ENCODE data around the gene RC3H1. TPM values are rescaled to one million over a fixed set of nuclear protein-coding genes. Genes with fewer than 3 reads are reported as not detected.

RC3H1 gene
- total and polyA plus RNA-seq, 9 of the 15 experiments (the other 6 are each of a cell fraction or from before 2014, with no cell fraction given): 2.4 to 31.7 (median 12.4) TPM

DNA sequence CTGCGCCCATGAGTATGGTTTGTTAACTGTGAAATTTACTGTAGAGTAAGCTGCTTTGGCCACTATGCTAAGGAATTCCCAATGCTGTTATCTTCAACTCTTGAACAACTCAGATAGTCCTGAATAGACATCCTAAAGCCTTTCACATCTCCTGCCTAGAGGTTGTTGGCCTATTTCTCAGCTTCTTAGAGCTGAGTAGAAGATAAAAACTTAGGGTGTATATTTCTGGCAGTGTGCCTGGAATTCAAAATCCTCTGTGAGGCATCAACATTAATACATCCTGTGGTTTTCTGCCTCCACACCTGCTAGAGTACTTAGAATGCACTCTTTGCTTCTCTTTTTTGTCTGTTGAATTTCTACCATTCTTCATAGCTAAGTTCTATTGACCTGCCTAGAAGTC, 45.8 kb upstream of the RC3H1 start (continued):
- no peak for TF ChIP-seq ZNF232 (CRISPR knock-in tag; IDR thresholded peaks at IDR 0.05)
- TF ChIP-seq, protein P1, sequence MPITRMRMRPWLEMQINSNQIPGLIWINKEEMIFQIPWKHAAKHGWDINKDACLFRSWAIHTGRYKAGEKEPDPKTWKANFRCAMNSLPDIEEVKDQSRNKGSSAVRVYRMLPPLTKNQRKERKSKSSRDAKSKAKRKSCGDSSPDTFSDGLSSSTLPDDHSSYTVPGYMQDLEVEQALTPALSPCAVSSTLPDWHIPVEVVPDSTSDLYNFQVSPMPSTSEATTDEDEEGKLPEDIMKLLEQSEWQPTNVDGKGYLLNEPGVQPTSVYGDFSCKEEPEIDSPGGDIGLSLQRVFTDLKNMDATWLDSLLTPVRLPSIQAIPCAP (CRISPR knock-in tag; IDR thresholded peaks at IDR 0.05; ENCODE audit: borderline replicate concordance): no peak
- TF ChIP-seq MCM2 (IDR thresholded peaks at IDR 0.05; ENCODE audit: low read depth): no peak
- no peak for TF ChIP-seq KLF6 (CRISPR knock-in tag; IDR thresholded peaks at IDR 0.05; ENCODE audit: borderline replicate concordance)
- TF ChIP-seq, protein P2, sequence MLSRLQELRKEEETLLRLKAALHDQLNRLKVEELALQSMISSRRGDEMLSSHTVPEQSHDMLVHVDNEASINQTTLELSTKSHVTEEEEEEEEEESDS (CRISPR knock-in tag; IDR thresholded peaks at IDR 0.05): no peak
- no peak for TF ChIP-seq NFYB (IDR thresholded peaks at IDR 0.05; ENCODE audit: extremely low read depth, insufficient read length)
- TF ChIP-seq SLC30A9 (CRISPR knock-in tag; IDR thresholded peaks at IDR 0.05): no peak
- TF ChIP-seq, protein P3, sequence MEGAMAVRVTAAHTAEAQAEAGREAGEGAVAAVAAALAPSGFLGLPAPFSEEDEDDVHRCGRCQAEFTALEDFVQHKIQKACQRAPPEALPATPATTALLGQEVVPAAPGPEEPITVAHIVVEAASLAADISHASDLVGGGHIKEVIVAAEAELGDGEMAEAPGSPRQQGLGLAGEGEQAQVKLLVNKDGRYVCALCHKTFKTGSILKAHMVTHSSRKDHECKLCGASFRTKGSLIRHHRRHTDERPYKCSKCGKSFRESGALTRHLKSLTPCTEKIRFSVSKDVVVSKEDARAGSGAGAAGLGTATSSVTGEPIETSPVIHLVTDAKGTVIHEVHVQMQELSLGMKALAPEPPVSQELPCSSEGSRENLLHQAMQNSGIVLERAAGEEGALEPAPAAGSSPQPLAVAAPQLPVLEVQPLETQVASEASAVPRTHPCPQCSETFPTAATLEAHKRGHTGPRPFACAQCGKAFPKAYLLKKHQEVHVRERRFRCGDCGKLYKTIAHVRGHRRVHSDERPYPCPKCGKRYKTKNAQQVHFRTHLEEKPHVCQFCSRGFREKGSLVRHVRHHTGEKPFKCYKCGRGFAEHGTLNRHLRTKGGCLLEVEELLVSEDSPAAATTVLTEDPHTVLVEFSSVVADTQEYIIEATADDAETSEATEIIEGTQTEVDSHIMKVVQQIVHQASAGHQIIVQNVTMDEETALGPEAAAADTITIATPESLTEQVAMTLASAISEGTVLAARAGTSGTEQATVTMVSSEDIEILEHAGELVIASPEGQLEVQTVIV (CRISPR knock-in tag; IDR thresholded peaks at IDR 0.05; ENCODE audit: borderline replicate concordance): no peak
- 0 out of 4 replicates have a peak, but pooled peaks of 1 of the 2 experiments have one; percentile 19 for TF ChIP-seq SRF (CRISPR knock-in tag; IDR thresholded peaks at IDR 0.05)
- TF ChIP-seq, protein P4, sequence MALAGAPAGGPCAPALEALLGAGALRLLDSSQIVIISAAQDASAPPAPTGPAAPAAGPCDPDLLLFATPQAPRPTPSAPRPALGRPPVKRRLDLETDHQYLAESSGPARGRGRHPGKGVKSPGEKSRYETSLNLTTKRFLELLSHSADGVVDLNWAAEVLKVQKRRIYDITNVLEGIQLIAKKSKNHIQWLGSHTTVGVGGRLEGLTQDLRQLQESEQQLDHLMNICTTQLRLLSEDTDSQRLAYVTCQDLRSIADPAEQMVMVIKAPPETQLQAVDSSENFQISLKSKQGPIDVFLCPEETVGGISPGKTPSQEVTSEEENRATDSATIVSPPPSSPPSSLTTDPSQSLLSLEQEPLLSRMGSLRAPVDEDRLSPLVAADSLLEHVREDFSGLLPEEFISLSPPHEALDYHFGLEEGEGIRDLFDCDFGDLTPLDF (CRISPR knock-in tag; IDR thresholded peaks at IDR 0.05): no peak
- TF ChIP-seq MCM3 (IDR thresholded peaks at IDR 0.05): no peak
- TF ChIP-seq TRIM24 (IDR thresholded peaks at IDR 0.05): no peak
- TF ChIP-seq ZBED1 (IDR thresholded peaks at IDR 0.05): no peak
- TF ChIP-seq MAFF (IDR thresholded peaks at IDR 0.05; ENCODE audit: low read length): no peak
- TF ChIP-seq ZEB2 (IDR thresholded peaks at IDR 0.05): 0 out of 2 replicates have a peak, but pooled peaks have one; percentile 31
- no peak for TF ChIP-seq BCOR (IDR thresholded peaks at IDR 0.05)
- TF ChIP-seq NFIC (IDR thresholded peaks at IDR 0.05): peak; percentile 77
- TF ChIP-seq CTBP1 (IDR thresholded peaks at IDR 0.05; ENCODE audit: borderline replicate concordance): peak; percentile 65; the same call in 1 of the 2 replicates
- TF ChIP-seq ZNF165 (CRISPR knock-in tag; IDR thresholded peaks at IDR 0.05; ENCODE audit: borderline replicate concordance): no peak
- TF ChIP-seq, protein P5, sequence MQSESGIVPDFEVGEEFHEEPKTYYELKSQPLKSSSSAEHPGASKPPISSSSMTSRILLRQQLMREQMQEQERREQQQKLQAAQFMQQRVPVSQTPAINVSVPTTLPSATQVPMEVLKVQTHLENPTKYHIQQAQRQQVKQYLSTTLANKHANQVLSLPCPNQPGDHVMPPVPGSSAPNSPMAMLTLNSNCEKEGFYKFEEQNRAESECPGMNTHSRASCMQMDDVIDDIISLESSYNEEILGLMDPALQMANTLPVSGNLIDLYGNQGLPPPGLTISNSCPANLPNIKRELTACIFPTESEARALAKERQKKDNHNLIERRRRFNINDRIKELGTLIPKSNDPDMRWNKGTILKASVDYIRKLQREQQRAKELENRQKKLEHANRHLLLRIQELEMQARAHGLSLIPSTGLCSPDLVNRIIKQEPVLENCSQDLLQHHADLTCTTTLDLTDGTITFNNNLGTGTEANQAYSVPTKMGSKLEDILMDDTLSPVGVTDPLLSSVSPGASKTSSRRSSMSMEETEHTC (IDR thresholded peaks at IDR 0.05): no peak
- no peak for TF ChIP-seq ETV5 (CRISPR knock-in tag; IDR thresholded peaks at IDR 0.05; ENCODE audit: low read depth)
- no peak for TF ChIP-seq BMI1 (IDR thresholded peaks at IDR 0.05; ENCODE audit: low read length)
- no peak for TF ChIP-seq PPARD (CRISPR knock-in tag; IDR thresholded peaks at IDR 0.05)
- 0 out of 2 replicates have a peak, but pooled peaks have one; percentile 47 for TF ChIP-seq TEAD4 (IDR thresholded peaks at IDR 0.05; ENCODE audit: low read length)
- no peak for TF ChIP-seq TEAD4 (CRISPR knock-in tag; IDR thresholded peaks at IDR 0.05; ENCODE audit: borderline replicate concordance)
- TF ChIP-seq DIDO1 (tag; IDR thresholded peaks at IDR 0.05; ENCODE audit: low read depth): no peak
- TF ChIP-seq HMG20B (CRISPR knock-in tag; IDR thresholded peaks at IDR 0.05): no peak
- no peak for TF ChIP-seq RNF2 (IDR thresholded peaks at IDR 0.05)

Data from K562 (cell line).